Measurements from ENCODE around the gene TEX261.

DNA sequence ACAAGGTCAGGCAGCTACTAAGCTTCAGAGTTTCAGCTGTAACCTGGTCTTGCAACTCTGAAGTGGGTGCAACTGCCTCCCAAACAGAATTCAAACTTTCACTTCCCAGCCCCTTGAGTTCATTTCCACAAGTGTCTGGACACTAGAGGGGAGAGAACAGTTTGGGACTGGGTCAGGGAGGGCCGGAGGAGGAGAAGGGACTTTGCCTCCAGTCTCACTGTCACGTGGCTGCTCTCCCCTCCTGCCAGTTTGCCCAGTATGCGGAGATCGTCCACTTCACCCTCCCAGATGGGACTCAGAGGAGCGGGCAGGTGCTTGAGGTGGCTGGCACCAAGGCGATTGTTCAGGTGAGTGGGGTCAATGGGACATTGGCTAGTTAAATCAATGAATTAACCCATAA lies 36.9 kb downstream of the TEX261 start:
- TF ChIP-seq, protein P1, sequence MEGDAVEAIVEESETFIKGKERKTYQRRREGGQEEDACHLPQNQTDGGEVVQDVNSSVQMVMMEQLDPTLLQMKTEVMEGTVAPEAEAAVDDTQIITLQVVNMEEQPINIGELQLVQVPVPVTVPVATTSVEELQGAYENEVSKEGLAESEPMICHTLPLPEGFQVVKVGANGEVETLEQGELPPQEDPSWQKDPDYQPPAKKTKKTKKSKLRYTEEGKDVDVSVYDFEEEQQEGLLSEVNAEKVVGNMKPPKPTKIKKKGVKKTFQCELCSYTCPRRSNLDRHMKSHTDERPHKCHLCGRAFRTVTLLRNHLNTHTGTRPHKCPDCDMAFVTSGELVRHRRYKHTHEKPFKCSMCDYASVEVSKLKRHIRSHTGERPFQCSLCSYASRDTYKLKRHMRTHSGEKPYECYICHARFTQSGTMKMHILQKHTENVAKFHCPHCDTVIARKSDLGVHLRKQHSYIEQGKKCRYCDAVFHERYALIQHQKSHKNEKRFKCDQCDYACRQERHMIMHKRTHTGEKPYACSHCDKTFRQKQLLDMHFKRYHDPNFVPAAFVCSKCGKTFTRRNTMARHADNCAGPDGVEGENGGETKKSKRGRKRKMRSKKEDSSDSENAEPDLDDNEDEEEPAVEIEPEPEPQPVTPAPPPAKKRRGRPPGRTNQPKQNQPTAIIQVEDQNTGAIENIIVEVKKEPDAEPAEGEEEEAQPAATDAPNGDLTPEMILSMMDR (IDR thresholded peaks at IDR 0.05; ENCODE audit: insufficient read depth, low read length): no peak
- no peak for TF ChIP-seq POLR2AphosphoS5 (IDR thresholded peaks at IDR 0.05; ENCODE audit: low read depth)
- TF ChIP-seq SPI1 (IDR thresholded peaks at IDR 0.05; ENCODE audit: borderline replicate concordance, low read depth): no peak
- TF ChIP-seq, protein P2, sequence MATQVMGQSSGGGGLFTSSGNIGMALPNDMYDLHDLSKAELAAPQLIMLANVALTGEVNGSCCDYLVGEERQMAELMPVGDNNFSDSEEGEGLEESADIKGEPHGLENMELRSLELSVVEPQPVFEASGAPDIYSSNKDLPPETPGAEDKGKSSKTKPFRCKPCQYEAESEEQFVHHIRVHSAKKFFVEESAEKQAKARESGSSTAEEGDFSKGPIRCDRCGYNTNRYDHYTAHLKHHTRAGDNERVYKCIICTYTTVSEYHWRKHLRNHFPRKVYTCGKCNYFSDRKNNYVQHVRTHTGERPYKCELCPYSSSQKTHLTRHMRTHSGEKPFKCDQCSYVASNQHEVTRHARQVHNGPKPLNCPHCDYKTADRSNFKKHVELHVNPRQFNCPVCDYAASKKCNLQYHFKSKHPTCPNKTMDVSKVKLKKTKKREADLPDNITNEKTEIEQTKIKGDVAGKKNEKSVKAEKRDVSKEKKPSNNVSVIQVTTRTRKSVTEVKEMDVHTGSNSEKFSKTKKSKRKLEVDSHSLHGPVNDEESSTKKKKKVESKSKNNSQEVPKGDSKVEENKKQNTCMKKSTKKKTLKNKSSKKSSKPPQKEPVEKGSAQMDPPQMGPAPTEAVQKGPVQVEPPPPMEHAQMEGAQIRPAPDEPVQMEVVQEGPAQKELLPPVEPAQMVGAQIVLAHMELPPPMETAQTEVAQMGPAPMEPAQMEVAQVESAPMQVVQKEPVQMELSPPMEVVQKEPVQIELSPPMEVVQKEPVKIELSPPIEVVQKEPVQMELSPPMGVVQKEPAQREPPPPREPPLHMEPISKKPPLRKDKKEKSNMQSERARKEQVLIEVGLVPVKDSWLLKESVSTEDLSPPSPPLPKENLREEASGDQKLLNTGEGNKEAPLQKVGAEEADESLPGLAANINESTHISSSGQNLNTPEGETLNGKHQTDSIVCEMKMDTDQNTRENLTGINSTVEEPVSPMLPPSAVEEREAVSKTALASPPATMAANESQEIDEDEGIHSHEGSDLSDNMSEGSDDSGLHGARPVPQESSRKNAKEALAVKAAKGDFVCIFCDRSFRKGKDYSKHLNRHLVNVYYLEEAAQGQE (IDR thresholded peaks at IDR 0.05; ENCODE audit: insufficient replicate concordance, low read depth): no peak
- TF ChIP-seq GABPA (IDR thresholded peaks at IDR 0.05; ENCODE audit: low read depth): no peak

All from HL-60 (cell line).